ENCODE results near the gene ERC1.
A peak's percentile ranks its signal among the peaks of the same experiment; 100 is the strongest.

ERC1 gene

GRCh38 chr12:990661-991349 is at the start of gene ERC1:
Gene ERC1, plus strand, starts transcription at chr12:991223. Its CDS starts 36,681 bp downstream, at chr12:1027904.
- DNase-seq (ENCODE audit: low read depth) = peak; percentile 81

GRCh38 chr12:943051-943450 is 48.0 kb upstream of the ERC1 start:
- DNase-seq (ENCODE audit: low read depth) = no peak

- no peak for DNase-seq (ENCODE audit: low read depth)
These were observed 46.8 kb upstream of the ERC1 start for GRCh38 chr12:944211-944610.

- DNase-seq (ENCODE audit: low read depth) = no peak
These were observed 44.8 kb upstream of the ERC1 start for GRCh38 chr12:946212-946611.

- no peak for DNase-seq (ENCODE audit: low read depth)
These were observed 44.4 kb upstream of the ERC1 start for GRCh38 chr12:946631-947030.

- no peak for DNase-seq (ENCODE audit: low read depth)
These were observed 42.8 kb upstream of the ERC1 start for GRCh38 chr12:948238-948637.

GRCh38 chr12:949453-950191 is 41.4 kb upstream of the ERC1 start, which contains the start of gene RAD52:
Gene RAD52, minus strand, starts transcription at chr12:949694. Its CDS starts 16,636 bp downstream, at chr12:933058.
- peak; percentile 97 for DNase-seq (ENCODE audit: low read depth)

- no peak for DNase-seq (ENCODE audit: low read depth)
These were observed 39.8 kb upstream of the ERC1 start for GRCh38 chr12:951176-951575.

- no peak for DNase-seq (ENCODE audit: low read depth)
These were observed 37.2 kb upstream of the ERC1 start for GRCh38 chr12:953776-954175.

GRCh38 chr12:954741-955140 is 36.3 kb upstream of the ERC1 start:
- DNase-seq (ENCODE audit: low read depth) = no peak

- DNase-seq (ENCODE audit: low read depth) = no peak
These were observed 35.1 kb upstream of the ERC1 start for GRCh38 chr12:955939-956338.

- DNase-seq (ENCODE audit: low read depth) = no peak
These were observed 32.4 kb upstream of the ERC1 start for GRCh38 chr12:958588-959123.

- no peak for DNase-seq (ENCODE audit: low read depth)
These were observed 24.3 kb upstream of the ERC1 start for GRCh38 chr12:966724-967123.

- no peak for DNase-seq (ENCODE audit: low read depth)
These were observed 23.4 kb upstream of the ERC1 start for GRCh38 chr12:967641-968040.

GRCh38 chr12:968545-968944 is 22.5 kb upstream of the ERC1 start:
- DNase-seq (ENCODE audit: low read depth) = no peak

GRCh38 chr12:969821-970220 is 21.2 kb upstream of the ERC1 start:
- DNase-seq (ENCODE audit: low read depth) = no peak

GRCh38 chr12:971991-972390 is 19.0 kb upstream of the ERC1 start:
- DNase-seq (ENCODE audit: low read depth) = no peak

GRCh38 chr12:974271-974862 is 16.7 kb upstream of the ERC1 start:
- no peak for DNase-seq (ENCODE audit: low read depth)

GRCh38 chr12:976644-977043 is 14.4 kb upstream of the ERC1 start:
- no peak for DNase-seq (ENCODE audit: low read depth)

- DNase-seq (ENCODE audit: low read depth) = no peak
These were observed 13.9 kb upstream of the ERC1 start for GRCh38 chr12:977156-977555.

- DNase-seq (ENCODE audit: low read depth) = no peak
These were observed 11.7 kb upstream of the ERC1 start for GRCh38 chr12:979349-979748.

GRCh38 chr12:981176-981828 is 9.7 kb upstream of the ERC1 start:
- DNase-seq (ENCODE audit: low read depth) = no peak

Measured in activated T-helper 9 cell treated with anti-CD3 and anti-CD28 coated beads, Interleukin-2, amount 50 U/mL, for 16 hours (primary cell).